H9 (cell line): ENCODE measurements around the gene TJP2. TPM values are rescaled to one million over a fixed set of nuclear protein-coding genes. Genes with fewer than 3 reads are reported as not detected.

Experiments
- DNase-seq: peaks from one replicate; pipeline ENCODE4 v3.0.0-alpha.2; 2017
- H2AFZ ChIP-seq: one replicate; pipeline ENCODE4 v1.6.1; 2013; ENCODE audit warnings: mild to moderate bottlenecking, low read length, control low read depth, moderate library complexity
- H2AK5ac ChIP-seq: 2 replicates; pipeline ENCODE4 v1.6.1; 2013; ENCODE audit warnings: low read length, control low read depth, mixed read lengths; ENCODE audit not compliant: insufficient read length
- H2BK120ac ChIP-seq: one replicate; pipeline ENCODE4 v1.6.1; 2013; ENCODE audit warnings: low read depth, mild to moderate bottlenecking, low read length, control low read depth, inconsistent platforms; ENCODE audit not compliant: poor library complexity, severe bottlenecking
- H2BK12ac ChIP-seq: 2 replicates; pipeline ENCODE4 v1.6.1; 2013; ENCODE audit warnings: low read length, control low read depth, mixed read lengths, low read depth; ENCODE audit not compliant: insufficient read length
- H2BK15ac ChIP-seq: 2 replicates; pipeline ENCODE4 v1.6.1; 2013; ENCODE audit warnings: low read depth, low read length, control low read depth
- H2BK20ac ChIP-seq: one replicate; pipeline ENCODE4 v1.6.1; 2013; ENCODE audit warnings: low read depth, mild to moderate bottlenecking, low read length, control low read depth, inconsistent platforms; ENCODE audit not compliant: poor library complexity, severe bottlenecking
- H2BK5ac ChIP-seq: 2 replicates; pipeline ENCODE4 v1.6.1; 2013; ENCODE audit warnings: low read length, control low read depth, mixed read lengths; ENCODE audit not compliant: insufficient read length
- H3K14ac ChIP-seq: 2 replicates; pipeline ENCODE4 v1.6.1; 2013; ENCODE audit warnings: low read length, control low read depth; ENCODE audit not compliant: insufficient read depth
- H3K18ac ChIP-seq: 2 replicates; pipeline ENCODE4 v1.6.1; 2013; ENCODE audit warnings: low read depth, mild to moderate bottlenecking, mixed read lengths, low read length, control low read depth; ENCODE audit not compliant: insufficient read length
- H3K23ac ChIP-seq: 2 replicates; pipeline ENCODE4 v1.6.1; 2013; ENCODE audit warnings: low read length, control low read depth, mixed read lengths, low read depth; ENCODE audit not compliant: insufficient read length
- H3K23me2 ChIP-seq: 2 replicates; pipeline ENCODE4 v1.6.1; 2013; ENCODE audit warnings: low read depth, mild to moderate bottlenecking, mixed read lengths, low read length, control low read depth; ENCODE audit not compliant: insufficient read length, poor library complexity, severe bottlenecking
- H3K27ac ChIP-seq: 2 replicates; pipeline ENCODE4 v1.5.1; 2013; ENCODE audit warnings: low read length, control low read depth, mixed read lengths, low read depth; ENCODE audit not compliant: insufficient read length
- H3K27me3 ChIP-seq: 2 replicates; pipeline ENCODE4 v1.6.1; 2013; ENCODE audit warnings: low read length, control low read depth, inconsistent platforms; ENCODE audit not compliant: insufficient read depth
- H3K4ac ChIP-seq: 2 replicates; pipeline ENCODE4 v1.6.1; 2013; ENCODE audit warnings: low read depth, mild to moderate bottlenecking, control low read depth, inconsistent platforms, low read length, moderate library complexity
- H3K4me1 ChIP-seq: 2 replicates; pipeline ENCODE4 v1.6.1; 2013; ENCODE audit warnings: low read length, control low read depth, inconsistent platforms; ENCODE audit not compliant: insufficient read depth
- H3K4me2 ChIP-seq: 2 replicates; pipeline ENCODE4 v1.6.1; 2013; ENCODE audit warnings: low read length, control low read depth, mixed read lengths; ENCODE audit not compliant: insufficient read length, insufficient read depth
- H3K56ac ChIP-seq: 2 replicates; pipeline ENCODE4 v1.6.1; 2013; ENCODE audit warnings: low read depth, mild to moderate bottlenecking, mixed read lengths, low read length, control low read depth; ENCODE audit not compliant: insufficient read length
- H3K79me1 ChIP-seq: 2 replicates; pipeline ENCODE4 v1.6.1; 2013; ENCODE audit warnings: low read depth, mild to moderate bottlenecking, moderate library complexity, low read length, control low read depth, inconsistent platforms; ENCODE audit not compliant: insufficient read depth, poor library complexity, severe bottlenecking
- H3K79me2 ChIP-seq: 2 replicates; pipeline ENCODE4 v1.6.1; 2013; ENCODE audit warnings: low read length, control low read depth, inconsistent platforms; ENCODE audit not compliant: insufficient read depth
- H3K9ac ChIP-seq: 2 replicates; pipeline ENCODE4 v1.6.1; 2013; ENCODE audit warnings: low read length, control low read depth, mixed read lengths; ENCODE audit not compliant: insufficient read length; ENCODE audit errors: extremely low read depth
- H3K9me3 ChIP-seq: one replicate; pipeline ENCODE4 v1.6.1; 2013; ENCODE audit warnings: low read depth, low read length, inconsistent platforms; ENCODE audit not compliant: control insufficient read depth
- H3T11ph ChIP-seq: one replicate; pipeline ENCODE4 v1.6.1; 2013; ENCODE audit warnings: mild to moderate bottlenecking, low read length, control low read depth, inconsistent platforms
- H4K20me1 ChIP-seq: one replicate; pipeline ENCODE4 v1.6.1; 2013; ENCODE audit not compliant: control insufficient read depth, insufficient read length, insufficient read depth
- H4K5ac ChIP-seq: 2 replicates; pipeline ENCODE4 v1.6.1; 2013; ENCODE audit warnings: low read depth, mild to moderate bottlenecking, mixed read lengths, low read length, control low read depth; ENCODE audit not compliant: insufficient read length
- H4K8ac ChIP-seq: replicated peaks from 2 replicates; pipeline ENCODE4 v1.6.1; 2013; ENCODE audit warnings: low read length, control low read depth, mixed read lengths, low read depth; ENCODE audit not compliant: insufficient read length
- H4K91ac ChIP-seq: 2 replicates; pipeline ENCODE4 v1.6.1; 2013; ENCODE audit warnings: low read depth, mild to moderate bottlenecking, moderate library complexity, mixed read lengths, low read length, control low read depth; ENCODE audit not compliant: insufficient read length
- H3K27ac Mint-ChIP-seq, 3 experiments: 2 replicates in 2 of 3; 3 replicates in 1 of 3; pipeline ENCODE4 v1.8.0; 2020 to 2021; ENCODE audit warnings: mixed read lengths in 3 of 3, mild to moderate bottlenecking in 1 of 3, moderate library complexity in 1 of 3
- H3K27me3 Mint-ChIP-seq: 2 replicates; pipeline ENCODE4 v1.8.0; 2021; ENCODE audit warnings: low read depth, mild to moderate bottlenecking, moderate library complexity, mixed read lengths
- H3K36me3 Mint-ChIP-seq, 3 experiments: 2 replicates in 2 of 3; 3 replicates in 1 of 3; pipeline ENCODE4 v1.8.0; 2020 to 2021; ENCODE audit warnings: low read depth in 3 of 3, mixed read lengths in 3 of 3; ENCODE audit not compliant: insufficient read depth in 1 of 3
- H3K4me1 Mint-ChIP-seq, 2 experiments: 2 replicates each; pipeline ENCODE4 v1.8.0; 2020; ENCODE audit warnings: mixed read lengths in 2 of 2
- H3K4me3 Mint-ChIP-seq, 2 experiments: 2 replicates in 1 of 2; 3 replicates in 1 of 2; pipeline ENCODE4 v1.8.0; 2020 to 2021; ENCODE audit warnings: mild to moderate bottlenecking in 2 of 2, mixed read lengths in 2 of 2, moderate library complexity in 1 of 2
- H3K9me3 Mint-ChIP-seq, 2 experiments: 2 replicates in 1 of 2; 3 replicates in 1 of 2; pipeline ENCODE4 v1.8.0; 2020; ENCODE audit warnings: mild to moderate bottlenecking in 2 of 2, mixed read lengths in 2 of 2, moderate library complexity in 1 of 2
- CTCF ChIP-seq: fragments of 200-600 bp; sonication (generic); conservative IDR thresholded peaks from 3 replicates; pipeline ENCODE4 v1.8.0; 2021; ENCODE audit warnings: antibody characterized with exemption, mild to moderate bottlenecking
- WGBS: extraction: QIAGEN DNeasy Blood & Tissue Kit; methylation state at CpG from one replicate; pipeline ENCODE4 v1.1.7; 2013; ENCODE audit warnings: missing lambda C conversion rate, low lambda C conversion rate, mixed read lengths; ENCODE audit not compliant: insufficient read length; ENCODE audit errors: extremely low coverage; 5-methylcytosine and 5-hydroxymethylcytosine counted together
- total RNA-seq: library from RNA; stranded (reverse); gene quantifications from 2 replicates; pipeline ENCODE4 v1.2.1, GENCODE V29; 2021

The TJP2 gene
- total RNA-seq, 1 experiment from 2014 or later = 130 TPM

GRCh38 chr9:69206047-69206446, 32.0 kb downstream of the TJP2 start:
- Histone ChIP-seq H2BK12ac (no peak overlapping the region), H2AFZ (no peak overlapping the region), H4K5ac (no peak overlapping the region), H3K18ac (no peak overlapping the region), H3K27ac (no peak overlapping the region), H3K56ac (no peak overlapping the region), H3K23me2 (no peaks in the 10 kb centered on the region), H3T11ph (no peak overlapping the region), H3K27me3 (no peaks in the 10 kb centered on the region), H2BK20ac (no peak overlapping the region), H3K4me1 (peaks cover 12% of the 10 kb centered on the region), H2BK15ac (no peak overlapping the region), H3K9ac (no peak overlapping the region), H4K8ac (no peak overlapping the region), H3K14ac (no peak overlapping the region), H2BK120ac (no peak overlapping the region), H2BK5ac (no peak overlapping the region), H4K91ac (no peak overlapping the region), H3K4me2 (no peak overlapping the region), H2AK5ac (no peak overlapping the region), H3K79me1 (no peaks in the 10 kb centered on the region), H3K23ac (no peak overlapping the region), H3K79me2 (peaks cover 10% of the 10 kb centered on the region; the same call in 1 of the 2 replicates), H3K4ac (no peak overlapping the region), H4K20me1 (no peaks in the 10 kb centered on the region), H3K9me3 (no peaks in the 10 kb centered on the region)
- Mint-ChIP-seq H3K36me3 (peaks cover 0 to 5% (median 2%) of the 10 kb centered on the region in 3 experiments; a peak in 4 of 7 replicates), H3K4me1 (peaks cover 50 to 55% of the 10 kb centered on the region in 2 experiments), H3K27ac (peak overlapping the region; percentile 16 to 83 (median 69); a peak in 5 of 7 replicates), H3K9me3 (no peaks in the 10 kb centered on the region), H3K27me3 (no peaks in the 10 kb centered on the region), H3K4me3 (no peak overlapping the region)
- DNase-seq = no peak
- TF ChIP-seq CTCF = no peak
- no CpG with 5 or more reads among the region's 5 CpGs for WGBS
